CD4-positive, alpha-beta memory T cell (primary cell): Measurements from ENCODE around the gene HSD3B1. TPM values are rescaled to one million over a fixed set of nuclear protein-coding genes. Genes with fewer than 3 reads are reported as not detected.
A peak's percentile ranks its signal among the peaks of the same experiment; 100 is the strongest.
"Not testable (repeated sequence)": the region's sequence is repeated elsewhere in the genome, so short reads cannot be mapped to it uniquely, and the experiment has no call there.

Source experiments
- CTCF ChIA-PET: fragments of 350-600 bp; sonication (Branson Sonifier 250); formaldehyde crosslinking; loops from one replicate; lab custom pipeline; 2021; ENCODE audit warnings: inconsistent platforms; ENCODE audit not compliant: partially characterized antibody; lab: Charles Lee
- POLR2A ChIA-PET: fragments of 350-600 bp; sonication (Branson Sonifier 250); formaldehyde crosslinking; loops from one replicate; lab custom pipeline; 2021; ENCODE audit not compliant: partially characterized antibody; lab: Charles Lee
- DNase-seq, 5 donors: peaks; one replicate each; pipeline versions ENCODE4 v3.0.0 to v3.0.0-alpha.2; 2020 to 2022; ENCODE audit warnings: mixed read lengths in 1 of 5
- H3K27ac ChIP-seq: one replicate; pipeline ENCODE4 v1.7.0; 2013; ENCODE audit warnings: low read depth, low read length
- H3K27me3 ChIP-seq: 2 replicates; pipeline ENCODE4 v1.7.0; 2013; ENCODE audit warnings: mild to moderate bottlenecking, low read length, moderate library complexity; ENCODE audit not compliant: insufficient read depth
- H3K36me3 ChIP-seq: 2 replicates; pipeline ENCODE4 v1.7.0; 2013; ENCODE audit warnings: mild to moderate bottlenecking, low read length, moderate library complexity; ENCODE audit not compliant: insufficient read depth
- H3K4me1 ChIP-seq: 2 replicates; pipeline ENCODE4 v1.7.0; 2013; ENCODE audit warnings: mild to moderate bottlenecking, low read length, moderate library complexity; ENCODE audit not compliant: insufficient read depth
- H3K4me3 ChIP-seq, 2 donors: one replicate each; pipeline ENCODE4 v1.7.0; 2013; ENCODE audit warnings: low read length in 2 of 2, mild to moderate bottlenecking in 1 of 2
- H3K9me3 ChIP-seq, 2 donors: one replicate each; pipeline ENCODE4 v1.7.0; 2013; ENCODE audit warnings: low read length in 2 of 2, control low read depth in 1 of 2; ENCODE audit not compliant: control insufficient read depth in 1 of 2
- H3K27ac Mint-ChIP-seq, 7 donors: one replicate each; pipeline ENCODE4 v1.8.0; 2020 to 2021; ENCODE audit warnings: mixed read lengths in 7 of 7, mild to moderate bottlenecking in 6 of 7, inconsistent platforms in 3 of 7, moderate library complexity in 3 of 7
- H3K27me3 Mint-ChIP-seq, 2 donors: one replicate each; pipeline ENCODE4 v1.8.0; 2020 to 2021; ENCODE audit warnings: mixed read lengths in 2 of 2
- H3K36me3 Mint-ChIP-seq, 2 donors: one replicate each; pipeline ENCODE4 v1.8.0; 2020 to 2021; ENCODE audit warnings: mixed read lengths in 2 of 2, inconsistent platforms in 1 of 2, mild to moderate bottlenecking in 1 of 2
- H3K4me1 Mint-ChIP-seq, 4 donors: one replicate each; pipeline ENCODE4 v1.8.0; 2020 to 2021; ENCODE audit warnings: mixed read lengths in 4 of 4, mild to moderate bottlenecking in 1 of 4
- H3K4me3 Mint-ChIP-seq, 8 donors: one replicate each; pipeline ENCODE4 v1.8.0; 2020 to 2021; ENCODE audit warnings: mixed read lengths in 8 of 8, mild to moderate bottlenecking in 7 of 8, moderate library complexity in 6 of 8, inconsistent platforms in 3 of 8
- H3K9me3 Mint-ChIP-seq, 8 donors: one replicate each; pipeline ENCODE4 v1.8.0; 2020 to 2021; ENCODE audit warnings: mixed read lengths in 8 of 8, mild to moderate bottlenecking in 5 of 8, inconsistent platforms in 3 of 8, moderate library complexity in 1 of 8
- intact Hi-C: fragments of 100-400 bp; cut with micrococcal nuclease; formaldehyde crosslinking; loops from one replicate; pipeline ENCODE4 v1.15.1; 2023
- polyA plus RNA-seq, 2 donors: library from polyadenylated mRNA; unstranded; fragments of 300-500 nt; fragmentation: Illumina TruSeq; gene quantifications; one replicate each; pipeline ENCODE4 v1.2.3, GENCODE V29; 2021
- total RNA-seq, 2 experiments: library from RNA; stranded (reverse); gene quantifications; one replicate each; pipeline ENCODE4 v1.2.3, GENCODE V29; 2021

The HSD3B1 gene
- total and polyA plus RNA-seq, 4 experiments from 2014 or later: not detected

GRCh38 chr1:119552656-119553055 is 45.6 kb downstream of the HSD3B1 start:
- H3K4me3 ChIP-seq, H3K9me3 Mint-ChIP-seq, H3K36me3 ChIP-seq, H3K27me3 ChIP-seq, CTCF ChIA-PET, H3K27me3 Mint-ChIP-seq, H3K27ac ChIP-seq, H3K4me1 ChIP-seq, H3K27ac Mint-ChIP-seq, DNase-seq, POLR2A ChIA-PET, H3K4me1 Mint-ChIP-seq, intact Hi-C loops, H3K9me3 ChIP-seq, H3K4me3 Mint-ChIP-seq, H3K36me3 Mint-ChIP-seq: not testable (repeated sequence)

GRCh38 chr1:119553302-119554071 is 46.5 kb downstream of the HSD3B1 start:
- DNase-seq, H3K27ac Mint-ChIP-seq, H3K4me1 Mint-ChIP-seq, H3K36me3 ChIP-seq, H3K36me3 Mint-ChIP-seq, H3K4me1 ChIP-seq, H3K27me3 ChIP-seq, POLR2A ChIA-PET, H3K27me3 Mint-ChIP-seq, H3K27ac ChIP-seq, H3K9me3 Mint-ChIP-seq, CTCF ChIA-PET, H3K4me3 Mint-ChIP-seq, H3K4me3 ChIP-seq, H3K9me3 ChIP-seq, intact Hi-C loops: not testable (repeated sequence)

GRCh38 chr1:119554183-119554582 is 47.2 kb downstream of the HSD3B1 start:
- Histone ChIP-seq H3K36me3 (no peaks in the 10 kb centered on the region), H3K27me3 (no peaks in the 10 kb centered on the region), H3K9me3 (no peaks in the 10 kb centered on the region), H3K27ac (no peak overlapping the region), H3K4me1 (no peaks in the 10 kb centered on the region), H3K4me3 (no peak overlapping the region)
- peaks cover 0 to 1% (median 0%) of the 10 kb centered on the region in 8 donors for H3K9me3 Mint-ChIP-seq
- H3K27me3 Mint-ChIP-seq: no peaks in the 10 kb centered on the region
- no peaks in the 10 kb centered on the region for H3K4me1 Mint-ChIP-seq
- H3K4me3 Mint-ChIP-seq: no peak overlapping the region
- ChIA-PET POLR2A (no interaction called here), CTCF (no interaction called here)
- intact Hi-C loops: no loop called here
- DNase-seq: no peak
- H3K36me3 Mint-ChIP-seq: no peaks in the 10 kb centered on the region
- peak overlapping the region in 1 of 7 donors; percentile 27 for H3K27ac Mint-ChIP-seq

GRCh38 chr1:119556423-119556822 is 49.4 kb downstream of the HSD3B1 start:
- ChIA-PET CTCF (no interaction called here), POLR2A (no interaction called here)
- no peaks in the 10 kb centered on the region for H3K9me3 Mint-ChIP-seq
- H3K36me3 ChIP-seq: no peaks in the 10 kb centered on the region
- H3K27ac ChIP-seq: no peak overlapping the region
- DNase-seq: no peak
- H3K4me3 Mint-ChIP-seq: no peak overlapping the region
- H3K27me3 Mint-ChIP-seq: no peaks in the 10 kb centered on the region
- H3K4me3 ChIP-seq: no peak overlapping the region
- H3K4me1 ChIP-seq: no peaks in the 10 kb centered on the region
- H3K27ac Mint-ChIP-seq: no peak overlapping the region
- H3K36me3 Mint-ChIP-seq: no peaks in the 10 kb centered on the region
- no peaks in the 10 kb centered on the region for H3K27me3 ChIP-seq
- no peaks in the 10 kb centered on the region for H3K4me1 Mint-ChIP-seq
- intact Hi-C loops: no loop called here
- no peaks in the 10 kb centered on the region for H3K9me3 ChIP-seq

- H3K9me3 ChIP-seq, CTCF ChIA-PET, H3K27me3 ChIP-seq, H3K4me1 Mint-ChIP-seq, H3K36me3 ChIP-seq, H3K4me3 ChIP-seq, intact Hi-C loops, H3K27ac Mint-ChIP-seq, H3K9me3 Mint-ChIP-seq, H3K27ac ChIP-seq, H3K36me3 Mint-ChIP-seq, DNase-seq, H3K27me3 Mint-ChIP-seq, POLR2A ChIA-PET, H3K4me1 ChIP-seq, H3K4me3 Mint-ChIP-seq: not testable (repeated sequence)
Observed at GRCh38 chr1:119560402-119560801, 53.4 kb downstream of the HSD3B1 start.

GRCh38 chr1:119564548-119564947 is 57.5 kb downstream of the HSD3B1 start:
- no peak overlapping the region for H3K27ac ChIP-seq
- H3K36me3 ChIP-seq: no peaks in the 10 kb centered on the region
- no peak overlapping the region for H3K27ac Mint-ChIP-seq

More at GRCh38 chr1:119564548-119564947, 57.5 kb downstream of the HSD3B1 start:
- Histone ChIP-seq H3K4me3 (no peak overlapping the region), H3K9me3 (no peaks in the 10 kb centered on the region), H3K27me3 (no peaks in the 10 kb centered on the region), H3K4me1 (no peaks in the 10 kb centered on the region)
- POLR2A ChIA-PET: no interaction called here
- H3K9me3 Mint-ChIP-seq: peaks cover 0 to 5% (median under 1%) of the 10 kb centered on the region in 8 donors
- CTCF ChIA-PET: no interaction called here
- no peaks in the 10 kb centered on the region for H3K36me3 Mint-ChIP-seq
- intact Hi-C loops: no loop called here
- DNase-seq: no peak
- peaks cover 6% of the 10 kb centered on the region in 2 donors for H3K27me3 Mint-ChIP-seq
- no peaks in the 10 kb centered on the region for H3K4me1 Mint-ChIP-seq
- no peak overlapping the region for H3K4me3 Mint-ChIP-seq
